Hepatocyte (in vitro differentiated cells): ENCODE measurements around the gene SLC7A7.

Source experiments
- EZH2 ChIP-seq: fragments of 200-600 bp; sonication (generic); IDR thresholded peaks from 2 replicates; pipeline ENCODE4 v1.6.1; 2016; ENCODE audit warnings: antibody characterized with exemption, mild to moderate bottlenecking, borderline replicate concordance
- TF ChIP-seq, protein P1 (sequence below): fragments of 200-600 bp; sonication (generic); IDR thresholded peaks from 2 replicates; pipeline ENCODE4 v1.5.1; 2016; ENCODE audit warnings: antibody characterized with exemption, mild to moderate bottlenecking; ENCODE audit not compliant: poor library complexity

DNA sequence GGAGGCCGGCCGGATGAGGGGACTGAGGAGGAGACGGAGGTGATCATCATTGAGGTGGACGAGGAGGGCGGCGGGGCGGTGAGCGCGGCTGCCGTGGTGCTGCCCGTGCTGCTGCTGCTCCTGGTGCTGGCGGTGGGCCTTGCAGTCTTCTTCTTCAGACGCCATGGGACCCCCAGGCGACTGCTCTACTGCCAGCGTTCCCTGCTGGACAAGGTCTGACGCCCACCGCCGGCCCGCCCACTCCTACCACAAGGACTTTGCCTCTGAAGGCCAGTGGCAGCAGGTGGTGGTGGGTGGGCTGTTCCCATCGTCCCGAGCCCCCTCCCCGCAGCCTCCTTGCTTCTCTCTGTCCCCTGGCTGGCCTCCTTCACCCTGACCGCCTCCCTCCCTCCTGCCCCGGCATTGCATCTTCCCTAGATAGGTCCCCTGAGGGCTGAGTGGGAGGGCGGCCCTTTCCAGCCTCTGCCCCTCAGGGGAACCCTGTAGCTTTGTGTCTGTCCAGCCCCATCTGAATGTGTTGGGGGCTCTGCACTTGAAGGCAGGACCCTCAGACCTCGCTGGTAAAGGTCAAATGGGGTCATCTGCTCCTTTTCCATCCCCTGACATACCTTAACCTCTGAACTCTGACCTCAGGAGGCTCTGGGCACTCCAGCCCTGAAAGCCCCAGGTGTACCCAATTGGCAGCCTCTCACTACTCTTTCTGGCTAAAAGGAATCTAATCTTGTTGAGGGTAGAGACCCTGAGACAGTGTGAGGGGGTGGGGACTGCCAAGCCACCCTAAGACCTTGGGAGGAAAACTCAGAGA, 30.8 kb upstream of the SLC7A7 start:
- TF ChIP-seq, protein P1, sequence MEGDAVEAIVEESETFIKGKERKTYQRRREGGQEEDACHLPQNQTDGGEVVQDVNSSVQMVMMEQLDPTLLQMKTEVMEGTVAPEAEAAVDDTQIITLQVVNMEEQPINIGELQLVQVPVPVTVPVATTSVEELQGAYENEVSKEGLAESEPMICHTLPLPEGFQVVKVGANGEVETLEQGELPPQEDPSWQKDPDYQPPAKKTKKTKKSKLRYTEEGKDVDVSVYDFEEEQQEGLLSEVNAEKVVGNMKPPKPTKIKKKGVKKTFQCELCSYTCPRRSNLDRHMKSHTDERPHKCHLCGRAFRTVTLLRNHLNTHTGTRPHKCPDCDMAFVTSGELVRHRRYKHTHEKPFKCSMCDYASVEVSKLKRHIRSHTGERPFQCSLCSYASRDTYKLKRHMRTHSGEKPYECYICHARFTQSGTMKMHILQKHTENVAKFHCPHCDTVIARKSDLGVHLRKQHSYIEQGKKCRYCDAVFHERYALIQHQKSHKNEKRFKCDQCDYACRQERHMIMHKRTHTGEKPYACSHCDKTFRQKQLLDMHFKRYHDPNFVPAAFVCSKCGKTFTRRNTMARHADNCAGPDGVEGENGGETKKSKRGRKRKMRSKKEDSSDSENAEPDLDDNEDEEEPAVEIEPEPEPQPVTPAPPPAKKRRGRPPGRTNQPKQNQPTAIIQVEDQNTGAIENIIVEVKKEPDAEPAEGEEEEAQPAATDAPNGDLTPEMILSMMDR, result no peak
- TF ChIP-seq EZH2, result no peak
